Measurements from ENCODE around the gene NPW. TPM values are rescaled to one million over a fixed set of nuclear protein-coding genes. Genes with fewer than 3 reads are reported as not detected.

Gene NPW
- total RNA-seq, 2 experiments from 2014 or later: 24.3 to 28.3 TPM

DNA sequence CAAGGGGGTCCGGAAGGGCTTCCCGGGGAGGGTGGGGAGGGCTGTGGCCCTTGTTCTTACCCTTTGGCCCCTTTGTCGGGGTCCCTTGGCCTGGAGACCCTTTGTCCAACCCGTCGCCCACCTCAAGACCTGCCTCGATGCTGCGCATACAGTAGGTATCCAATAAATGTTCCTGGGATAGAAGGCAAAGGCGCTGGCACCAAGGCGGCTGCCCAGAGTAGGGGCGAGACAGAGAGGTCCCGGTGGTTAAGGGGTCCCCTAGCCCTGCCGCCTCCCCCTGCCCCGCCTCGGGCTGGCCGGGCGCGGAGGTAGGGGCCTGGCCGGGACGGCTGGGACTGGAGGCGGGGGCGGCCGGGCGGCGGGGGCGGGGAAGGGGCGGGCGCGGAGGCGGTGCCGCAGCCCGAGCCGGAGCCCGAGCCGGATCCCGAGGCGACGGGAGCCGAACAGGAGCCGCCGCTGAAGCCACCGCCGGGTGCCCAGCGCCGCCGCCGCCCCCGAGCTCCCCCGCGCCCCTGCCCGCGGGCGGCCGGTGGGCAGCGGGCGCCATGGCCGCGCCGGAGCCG is 7.0 kb downstream of the NPW start, which contains the start of gene NHERF2:
NHERF2 (plus strand) TSS at position 442 of the 563 bp plus-strand sequence; CDS start at position 546, 104 bp downstream.
- no peak for TF ChIP-seq CTCF (IDR thresholded peaks at IDR 0.05)
- no peak for DNase-seq
- peak within 1 kb of the TSS; percentile 60 for H3K4me3 Mint-ChIP-seq
- no peaks in the 10 kb centered on the region for H3K9me3 Mint-ChIP-seq
- POLR2A ChIA-PET: interaction anchor here (1.4 to 1.5 kb wide), 2 partner anchors 126 to 128 kb away, joined by 6 to 8 read pairs; partner anchors contain the start of gene TRAF7
- intact Hi-C loops (cut with micrococcal nuclease): no loop called here
- H3K4me1 Mint-ChIP-seq (ENCODE audit: low read depth): peaks cover 18% of the 10 kb centered on the region
- peaks cover 17% of the 10 kb centered on the region for H3K27me3 Mint-ChIP-seq
- ATAC-seq: no peak
- H3K27ac Mint-ChIP-seq: no peak within 1 kb of the TSS
- CTCF ChIA-PET: interaction anchor here (1.6 to 2.4 kb wide), 2 partner anchors 10 to 114 kb away, joined by 5 to 11 read pairs; no protein-coding TSS in a partner anchor
- peaks cover 3% of the 10 kb centered on the region for H3K36me3 Mint-ChIP-seq (ENCODE audit: low read depth)

DNA sequence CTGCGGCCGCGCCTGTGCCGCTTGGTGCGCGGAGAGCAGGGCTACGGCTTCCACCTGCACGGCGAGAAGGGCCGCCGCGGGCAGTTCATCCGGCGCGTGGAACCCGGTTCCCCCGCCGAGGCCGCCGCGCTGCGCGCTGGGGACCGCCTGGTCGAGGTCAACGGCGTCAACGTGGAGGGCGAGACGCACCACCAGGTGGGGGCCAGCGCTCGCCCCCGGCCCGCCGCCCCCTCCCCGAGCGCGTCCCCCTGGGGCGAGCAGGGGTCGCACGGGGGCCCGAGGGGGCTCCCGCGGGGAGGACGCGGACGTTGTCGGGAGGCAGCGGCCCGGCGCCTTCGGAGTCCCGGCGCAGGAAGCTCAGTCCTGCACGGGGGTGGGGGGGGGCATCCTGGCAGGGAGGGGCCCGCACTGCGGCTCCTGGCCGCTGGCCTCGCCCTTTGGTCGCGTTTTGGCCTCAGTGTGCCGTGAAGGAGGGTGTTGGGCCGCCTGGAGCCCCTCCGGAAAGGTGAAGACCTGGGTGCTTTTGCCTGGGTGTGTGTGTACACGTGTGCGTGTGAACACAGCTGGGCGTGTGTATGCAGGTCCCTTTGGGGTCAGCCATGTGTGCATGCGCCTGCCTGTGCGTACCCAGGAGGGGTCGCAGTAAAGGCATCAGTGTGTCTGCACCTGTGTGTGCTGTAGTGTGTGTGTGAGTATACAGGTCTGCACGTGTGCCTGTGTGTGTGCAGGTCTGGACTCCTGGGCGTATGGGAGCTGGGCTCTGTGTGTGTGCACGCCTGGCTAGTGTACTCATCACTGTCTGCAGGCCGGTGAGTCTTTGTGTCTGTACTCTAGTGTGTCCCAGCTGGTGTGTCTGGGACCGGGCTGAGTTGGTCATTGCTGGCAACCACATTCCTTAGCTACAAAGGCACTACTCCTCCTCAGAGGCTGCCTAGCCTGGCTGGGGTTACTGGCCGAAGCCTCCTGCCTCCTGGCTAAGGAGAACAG is 7.7 kb downstream of the NPW start:
- peak; percentile 10 for TF ChIP-seq CTCF (IDR thresholded peaks at IDR 0.05)
- intact Hi-C loops (cut with micrococcal nuclease): no loop called here
- ChIA-PET CTCF (interaction anchor here (1.0 to 2.4 kb wide), 2 partner anchors 14 to 113 kb away, joined by 3 to 11 read pairs; no protein-coding TSS in a partner anchor), POLR2A (interaction anchor here (1.3 to 1.5 kb wide), 4 partner anchors 18 to 128 kb away, joined by 4 to 8 read pairs (median 6); partner anchors contain the start of genes NTHL1, TRAF7 and TSC2)
- Mint-ChIP-seq H3K27me3 (peaks cover 14% of the 10 kb centered on the region), H3K9me3 (no peaks in the 10 kb centered on the region), H3K36me3 (ENCODE audit: low read depth) (peaks cover 2% of the 10 kb centered on the region), H3K4me1 (ENCODE audit: low read depth) (peaks cover 18% of the 10 kb centered on the region), H3K4me3 (peak overlapping the region; percentile 60), H3K27ac (no peak overlapping the region)
- ATAC-seq: no peak
- no peak for DNase-seq

GRCh38 chr16:2028146-2028545 is 8.6 kb downstream of the NPW start:
- Mint-ChIP-seq H3K9me3 (no peaks in the 10 kb centered on the region), H3K36me3 (ENCODE audit: low read depth) (no peaks in the 10 kb centered on the region), H3K4me3 (peak overlapping the region; percentile 60), H3K27me3 (peaks cover 11% of the 10 kb centered on the region), H3K27ac (no peak overlapping the region), H3K4me1 (ENCODE audit: low read depth) (peaks cover 13% of the 10 kb centered on the region)
- TF ChIP-seq CTCF (IDR thresholded peaks at IDR 0.05): no peak
- DNase-seq (no peak), ATAC-seq (no peak)
- intact Hi-C loops (cut with micrococcal nuclease): no loop called here
- CTCF ChIA-PET: interaction anchor here (1.0 to 2.4 kb wide), 2 partner anchors 14 to 112 kb away, joined by 3 to 11 read pairs; no protein-coding TSS in a partner anchor
- POLR2A ChIA-PET: interaction anchor here (1.3 to 1.5 kb wide), 4 partner anchors 18 to 127 kb away, joined by 4 to 8 read pairs (median 6); partner anchors contain the start of genes NTHL1, TRAF7 and TSC2

DNA sequence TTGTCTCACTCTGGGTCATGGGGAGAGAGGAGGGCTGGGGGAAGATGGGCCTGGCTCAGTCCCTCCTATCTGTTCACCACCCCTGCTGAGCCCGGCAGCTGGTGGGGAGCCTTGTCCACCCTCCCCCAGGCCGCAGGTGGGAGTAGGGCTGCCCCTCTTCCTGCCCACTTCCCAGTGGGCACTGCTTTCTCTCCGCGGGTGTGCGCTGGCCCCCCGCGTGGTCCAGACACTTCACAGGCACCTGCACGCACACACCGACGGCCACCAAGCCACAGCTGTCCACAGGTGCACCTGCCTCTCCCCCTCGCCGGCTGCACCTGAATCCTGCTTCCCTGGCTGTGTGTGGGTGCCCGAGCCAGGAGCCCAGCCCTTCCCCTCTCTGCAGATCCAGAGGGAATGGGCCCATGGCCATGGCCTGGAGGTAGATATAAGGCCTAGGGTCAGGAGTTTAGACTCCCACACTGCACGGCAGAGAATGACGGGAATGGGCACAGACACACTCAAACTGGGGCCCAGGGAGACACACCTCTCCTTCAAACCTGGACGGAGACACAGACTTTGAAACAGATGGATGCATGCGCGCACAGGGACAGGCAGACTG is 9.1 kb downstream of the NPW start:
- peaks cover 11% of the 10 kb centered on the region for H3K4me1 Mint-ChIP-seq (ENCODE audit: low read depth)
- H3K9me3 Mint-ChIP-seq: no peaks in the 10 kb centered on the region
- CTCF ChIA-PET: no interaction called here
- intact Hi-C loops (cut with micrococcal nuclease): no loop called here
- no peaks in the 10 kb centered on the region for H3K36me3 Mint-ChIP-seq (ENCODE audit: low read depth)
- POLR2A ChIA-PET: no interaction called here
- H3K27ac Mint-ChIP-seq: no peak overlapping the region
- DNase-seq: no peak
- no peak for TF ChIP-seq CTCF (IDR thresholded peaks at IDR 0.05)
- H3K4me3 Mint-ChIP-seq: no peak overlapping the region
- ATAC-seq: no peak
- peaks cover 11% of the 10 kb centered on the region for H3K27me3 Mint-ChIP-seq

Measured in activated CD8-positive, alpha-beta T cell treated with anti-CD3 and anti-CD28 coated beads for 36 hours (primary cell).